DOHH2 (cell line): ENCODE results near the gene PRKAR2B.

Experiments
- H3F3A ChIP-seq: fragments of 200-600 bp; sonication (generic), shearing (Covaris generic); 2 replicates; pipeline ENCODE4 v1.6.0; 2016; ENCODE audit warnings: antibody characterized with exemption, mild to moderate bottlenecking; ENCODE audit not compliant: control insufficient read depth, insufficient read depth
- H3K27ac ChIP-seq: fragments of 200-600 bp; sonication (generic); 2 replicates; pipeline ENCODE4 v1.5.1; 2014; ENCODE audit warnings: low read depth, mild to moderate bottlenecking, low read length, moderate library complexity
- H3K27me3 ChIP-seq: fragments of 200-600 bp; sonication (generic); 2 replicates; pipeline ENCODE4 v1.6.1; 2014; ENCODE audit warnings: mild to moderate bottlenecking, low read length, mixed read lengths; ENCODE audit not compliant: control insufficient read depth
- H3K36me3 ChIP-seq: fragments of 200-600 bp; sonication (generic); 2 replicates; pipeline ENCODE4 v1.6.1; 2014; ENCODE audit warnings: mild to moderate bottlenecking, low read length, moderate library complexity, mixed read lengths; ENCODE audit not compliant: control insufficient read depth
- H3K4me1 ChIP-seq: fragments of 200-600 bp; sonication (generic); 2 replicates; pipeline ENCODE4 v1.6.1; 2014; ENCODE audit warnings: mild to moderate bottlenecking, low read length, mixed read lengths; ENCODE audit not compliant: control insufficient read depth
- H3K4me2 ChIP-seq: fragments of 200-600 bp; sonication (generic); 2 replicates; pipeline ENCODE4 v1.6.0; 2014; ENCODE audit warnings: mild to moderate bottlenecking, low read length, moderate library complexity
- H3K4me3 ChIP-seq: fragments of 200-600 bp; sonication (generic); 2 replicates; pipeline ENCODE4 v1.5.1; 2014; ENCODE audit warnings: mild to moderate bottlenecking, low read length, mixed read lengths
- H3K79me2 ChIP-seq: fragments of 200-600 bp; sonication (generic); 2 replicates; pipeline ENCODE4 v1.6.1; 2014; ENCODE audit warnings: mild to moderate bottlenecking, low read length, mixed read lengths; ENCODE audit not compliant: control insufficient read depth
- H3K9me2 ChIP-seq: fragments of 200-600 bp; sonication (generic); replicated peaks from 2 replicates; pipeline ENCODE4 v1.6.1; 2014; ENCODE audit warnings: mild to moderate bottlenecking, low read length, mixed read lengths; ENCODE audit not compliant: control insufficient read depth
- H3K9me3 ChIP-seq: fragments of 200-600 bp; sonication (generic); 2 replicates; pipeline ENCODE4 v1.6.1; 2014; ENCODE audit warnings: antibody characterized with exemption, low read length, mixed read lengths; ENCODE audit not compliant: control insufficient read depth, insufficient read depth
- H4K20me1 ChIP-seq: fragments of 200-600 bp; sonication (generic); 2 replicates; pipeline ENCODE4 v1.6.0; 2014; ENCODE audit warnings: low read depth, mild to moderate bottlenecking, antibody characterized with exemption, low read length, moderate library complexity; ENCODE audit not compliant: control insufficient read depth, insufficient read depth
- CTCF ChIP-seq: fragments of 200-600 bp; sonication (generic); IDR thresholded peaks from one replicate; pipeline ENCODE4 v1.5.1; 2014; ENCODE audit warnings: antibody characterized with exemption, mild to moderate bottlenecking, low read depth, low read length; ENCODE audit not compliant: poor library complexity, severe bottlenecking
- EZH2phosphoT487 ChIP-seq: fragments of 200-600 bp; sonication (generic); IDR thresholded peaks from 2 replicates; pipeline ENCODE4 v1.6.1; 2017; ENCODE audit warnings: borderline replicate concordance, mild to moderate bottlenecking, antibody characterized with exemption, low read length, moderate library complexity, mixed read lengths

The PRKAR2B gene

GRCh38 chr7:107180378-107180777, 135.9 kb downstream of the PRKAR2B start:
- Histone ChIP-seq H3K4me1 (0 out of 2 replicates have a peak, but pooled peaks cover 3% of the 10 kb centered on the region), H4K20me1 (no peaks in the 10 kb centered on the region), H3F3A (no peaks in the 10 kb centered on the region), H3K36me3 (peaks cover 31% of the 10 kb centered on the region), H3K9me2 (no peaks in the 10 kb centered on the region), H3K9me3 (no peaks in the 10 kb centered on the region), H3K79me2 (peaks cover 13% of the 10 kb centered on the region), H3K27me3 (no peaks in the 10 kb centered on the region), H3K27ac (no peak overlapping the region), H3K4me3 (no peak overlapping the region), H3K4me2 (no peak overlapping the region)
- TF ChIP-seq CTCF = no peak
- no peak for TF ChIP-seq EZH2phosphoT487

GRCh38 chr7:107181172-107181571, 136.7 kb downstream of the PRKAR2B start:
- Histone ChIP-seq H3K4me1 (0 out of 2 replicates have a peak, but pooled peaks cover 3% of the 10 kb centered on the region), H3K4me2 (no peak overlapping the region), H3K79me2 (peaks cover 12% of the 10 kb centered on the region), H3F3A (no peaks in the 10 kb centered on the region), H3K9me3 (no peaks in the 10 kb centered on the region), H3K36me3 (peaks cover 37% of the 10 kb centered on the region), H3K27ac (no peak overlapping the region), H3K4me3 (no peak overlapping the region), H4K20me1 (no peaks in the 10 kb centered on the region), H3K27me3 (no peaks in the 10 kb centered on the region), H3K9me2 (no peaks in the 10 kb centered on the region)
- TF ChIP-seq EZH2phosphoT487 (no peak), CTCF (no peak)

- H3K27ac ChIP-seq = no peak overlapping the region
- no peaks in the 10 kb centered on the region for H3F3A ChIP-seq
- H3K36me3 ChIP-seq = peaks cover 67% of the 10 kb centered on the region
- H3K4me2 ChIP-seq = no peak overlapping the region
- H3K9me2 ChIP-seq = no peaks in the 10 kb centered on the region
- no peaks in the 10 kb centered on the region for H3K27me3 ChIP-seq
- no peaks in the 10 kb centered on the region for H3K79me2 ChIP-seq
- H3K4me3 ChIP-seq = no peak overlapping the region
- H3K4me1 ChIP-seq = no peaks in the 10 kb centered on the region
- no peak for TF ChIP-seq EZH2phosphoT487
- no peak for TF ChIP-seq CTCF
- H3K9me3 ChIP-seq = no peaks in the 10 kb centered on the region
- no peaks in the 10 kb centered on the region for H4K20me1 ChIP-seq
Observed at GRCh38 chr7:107185716-107186115, 141.2 kb downstream of the PRKAR2B start.

GRCh38 chr7:107186240-107186639, 141.7 kb downstream of the PRKAR2B start:
- H3K4me1 ChIP-seq = no peaks in the 10 kb centered on the region
- H3K79me2 ChIP-seq = no peaks in the 10 kb centered on the region
- no peak overlapping the region for H3K27ac ChIP-seq
- H3K4me2 ChIP-seq = no peak overlapping the region
- H3K4me3 ChIP-seq = no peak overlapping the region
- no peaks in the 10 kb centered on the region for H3F3A ChIP-seq
- TF ChIP-seq CTCF = no peak
- no peak for TF ChIP-seq EZH2phosphoT487
- peaks cover 72% of the 10 kb centered on the region for H3K36me3 ChIP-seq
- H3K27me3 ChIP-seq = no peaks in the 10 kb centered on the region
- no peaks in the 10 kb centered on the region for H4K20me1 ChIP-seq
- no peaks in the 10 kb centered on the region for H3K9me2 ChIP-seq
- no peaks in the 10 kb centered on the region for H3K9me3 ChIP-seq
